Karpas-422 (cell line): ENCODE data around the gene ZNF740. TPM values are rescaled to one million over a fixed set of nuclear protein-coding genes. Genes with fewer than 3 reads are reported as not detected.
"Not testable (repeated sequence)": the region's sequence is repeated elsewhere in the genome, so short reads cannot be mapped to it uniquely, and the experiment has no call there.

Source experiments
- DNase-seq: peaks from one replicate; pipeline ENCODE4 v3.0.0-alpha.2; 2015
- H2AFZ ChIP-seq: fragments of 200-600 bp; sonication (generic); 2 replicates; pipeline ENCODE4 v1.6.1; 2014; ENCODE audit warnings: antibody characterized with exemption, low read length, mixed read lengths
- H3K27ac ChIP-seq: fragments of 200-600 bp; sonication (generic); 2 replicates; pipeline ENCODE4 v1.5.1; 2014; ENCODE audit warnings: mild to moderate bottlenecking, low read length, moderate library complexity
- H3K27me3 ChIP-seq: fragments of 200-600 bp; sonication (generic); 2 replicates; pipeline ENCODE4 v1.6.1; 2014; ENCODE audit warnings: low read length, mixed read lengths
- H3K36me3 ChIP-seq: fragments of 200-600 bp; sonication (generic); 2 replicates; pipeline ENCODE4 v1.6.1; 2014; ENCODE audit warnings: low read length, mixed read lengths; ENCODE audit not compliant: insufficient read depth
- H3K4me1 ChIP-seq: fragments of 200-600 bp; sonication (generic); 2 replicates; pipeline ENCODE4 v1.6.1; 2014; ENCODE audit warnings: mild to moderate bottlenecking, low read length, mixed read lengths
- H3K4me2 ChIP-seq: fragments of 200-600 bp; sonication (generic); 2 replicates; pipeline ENCODE4 v1.6.1; 2014; ENCODE audit warnings: low read length, low read depth, mild to moderate bottlenecking; ENCODE audit not compliant: poor library complexity, severe bottlenecking
- H3K4me3 ChIP-seq: fragments of 200-600 bp; sonication (generic); 2 replicates; pipeline ENCODE4 v1.5.1; 2014; ENCODE audit warnings: mild to moderate bottlenecking, antibody characterized with exemption, low read length, mixed read lengths
- H3K79me2 ChIP-seq: fragments of 200-600 bp; sonication (generic); 2 replicates; pipeline ENCODE4 v1.6.1; 2014; ENCODE audit warnings: mild to moderate bottlenecking, low read length, mixed read lengths
- H3K9ac ChIP-seq: fragments of 200-600 bp; sonication (generic); 2 replicates; pipeline ENCODE4 v1.6.0; 2014; ENCODE audit warnings: low read length
- H3K9me2 ChIP-seq: fragments of 200-600 bp; sonication (generic), shearing (Covaris generic); replicated peaks from 2 replicates; pipeline ENCODE4 v1.6.0; 2014; ENCODE audit warnings: mild to moderate bottlenecking, low read length, moderate library complexity; ENCODE audit not compliant: insufficient read depth
- H3K9me3 ChIP-seq: fragments of 300-700, 200-600 bp; sonication (generic); 2 replicates; pipeline ENCODE4 v1.6.1; 2014; ENCODE audit warnings: low read length, mixed read lengths
- H4K20me1 ChIP-seq: fragments of 200-600 bp; sonication (generic); 2 replicates; pipeline ENCODE4 v1.6.1; 2014; ENCODE audit warnings: mild to moderate bottlenecking, antibody characterized with exemption, low read length, low read depth; ENCODE audit not compliant: insufficient read depth
- total RNA-seq: library from RNA; depleted of rRNA; stranded (reverse); fragments of >200 nt; shearing (Covaris generic); gene quantifications from 2 replicates; pipeline ENCODE4 v1.2.3, GENCODE V29; 2014; ENCODE audit warnings: low replicate concordance

ZNF740 gene
- total RNA-seq, 1 experiment from 2014 or later: 30.6 TPM

DNA sequence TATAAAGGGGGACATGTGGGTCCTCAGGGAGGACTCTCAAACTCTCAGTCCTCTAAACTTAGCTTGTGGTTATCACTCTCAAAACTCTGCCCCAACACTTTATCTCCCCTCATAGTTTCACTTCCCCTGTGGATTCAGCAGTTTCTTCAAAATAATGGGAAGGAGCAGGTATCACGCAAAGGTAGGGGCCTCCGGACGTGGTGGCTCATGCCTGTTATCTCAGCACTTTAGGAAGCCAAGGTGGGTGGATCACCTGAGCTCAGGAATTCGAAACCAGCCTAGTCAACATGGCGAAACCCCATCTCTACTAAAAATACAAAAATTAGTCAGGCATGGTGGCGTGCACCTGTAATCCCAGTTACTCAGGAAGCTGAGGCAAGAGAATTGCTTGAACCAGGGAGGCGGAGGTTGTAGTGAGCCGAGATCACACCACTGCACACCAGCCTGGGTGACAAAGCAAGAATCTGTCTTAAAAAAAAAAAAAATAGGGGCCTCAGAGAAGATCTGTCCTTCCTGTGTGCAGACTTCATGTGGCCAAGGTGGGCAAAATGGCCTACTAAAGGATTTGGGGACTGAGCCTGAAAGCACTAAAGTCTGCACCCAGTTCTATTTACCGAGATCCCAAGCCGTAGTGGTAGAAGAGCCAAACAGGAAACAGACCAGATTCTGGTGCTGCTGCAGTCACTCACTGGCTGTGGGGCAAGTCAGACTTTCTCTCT, 20.1 kb downstream of the ZNF740 start:
- H3K4me2 ChIP-seq: peak overlapping the region; percentile 74
- H4K20me1 ChIP-seq: no peaks in the 10 kb centered on the region
- H3K4me3 ChIP-seq: peak overlapping the region; percentile 47
- H3K9me3 ChIP-seq: no peaks in the 10 kb centered on the region
- H2AFZ ChIP-seq: no peak overlapping the region
- H3K9ac ChIP-seq: peak overlapping the region; percentile 62
- no peaks in the 10 kb centered on the region for H3K9me2 ChIP-seq
- peaks cover 65% of the 10 kb centered on the region for H3K4me1 ChIP-seq
- H3K36me3 ChIP-seq: peaks cover 23% of the 10 kb centered on the region
- H3K27ac ChIP-seq: peak overlapping the region; percentile 95
- peak; percentile 83 for DNase-seq
- H3K27me3 ChIP-seq: no peaks in the 10 kb centered on the region
- peaks cover 47% of the 10 kb centered on the region for H3K79me2 ChIP-seq

DNA sequence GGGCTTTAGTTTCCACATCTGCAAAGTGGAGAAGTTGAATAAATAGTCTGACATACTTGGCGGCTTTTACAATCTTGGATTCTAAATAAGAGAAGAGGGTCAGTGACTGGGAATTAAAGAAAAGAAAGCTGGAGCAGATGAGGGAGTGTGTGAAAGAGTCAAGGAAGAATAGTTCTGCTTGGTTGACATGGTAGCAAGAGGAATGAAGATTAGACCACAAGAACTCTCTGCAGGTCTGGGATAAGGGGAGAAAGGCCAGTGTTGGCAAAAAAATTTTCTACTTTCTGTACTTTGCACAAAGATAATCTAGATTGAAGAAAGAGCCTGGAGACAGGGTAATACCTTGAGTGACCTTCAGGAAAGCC, 20.6 kb downstream of the ZNF740 start:
- peak overlapping the region; percentile 62 for H3K9ac ChIP-seq
- no peak for DNase-seq
- no peaks in the 10 kb centered on the region for H3K27me3 ChIP-seq
- H3K9me2 ChIP-seq: no peaks in the 10 kb centered on the region
- peaks cover 52% of the 10 kb centered on the region for H3K79me2 ChIP-seq
- no peaks in the 10 kb centered on the region for H3K9me3 ChIP-seq
- peaks cover 71% of the 10 kb centered on the region for H3K4me1 ChIP-seq
- peak overlapping the region; percentile 47 for H3K4me3 ChIP-seq
- H2AFZ ChIP-seq: no peak overlapping the region
- H4K20me1 ChIP-seq: no peaks in the 10 kb centered on the region
- H3K27ac ChIP-seq: peak overlapping the region; percentile 95
- H3K4me2 ChIP-seq: peak overlapping the region; percentile 74
- peaks cover 18% of the 10 kb centered on the region for H3K36me3 ChIP-seq

DNA sequence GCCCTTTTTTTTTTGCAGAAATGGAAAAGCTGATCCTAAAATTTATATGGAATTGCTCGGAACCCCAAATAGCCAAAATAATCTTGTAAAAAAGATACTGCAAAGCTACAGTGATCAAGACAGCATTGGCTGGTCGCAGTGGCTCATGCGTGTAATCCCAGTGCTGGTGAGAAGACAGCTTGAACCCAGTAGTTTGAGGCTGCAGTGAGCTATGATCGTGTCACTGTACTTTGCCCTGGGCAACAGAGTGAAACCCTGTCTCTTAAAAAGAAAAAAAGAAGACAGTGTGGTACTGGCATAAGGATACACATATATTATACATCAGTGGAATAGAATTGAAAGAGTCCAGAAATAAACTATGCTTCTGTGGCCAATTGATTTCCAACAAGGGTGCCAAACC, 21.1 kb downstream of the ZNF740 start:
- Histone ChIP-seq H3K4me3 (peak overlapping the region; percentile 47), H3K4me2 (peak overlapping the region; percentile 74), H3K27me3 (no peaks in the 10 kb centered on the region), H3K4me1 (peaks cover 74% of the 10 kb centered on the region), H3K9ac (peak overlapping the region; percentile 62), H3K79me2 (peaks cover 57% of the 10 kb centered on the region), H3K9me2 (no peaks in the 10 kb centered on the region), H3K9me3 (no peaks in the 10 kb centered on the region), H4K20me1 (no peaks in the 10 kb centered on the region), H3K27ac (peak overlapping the region; percentile 95), H2AFZ (no peak overlapping the region), H3K36me3 (peaks cover 13% of the 10 kb centered on the region)
- DNase-seq: peak; percentile 65

DNA sequence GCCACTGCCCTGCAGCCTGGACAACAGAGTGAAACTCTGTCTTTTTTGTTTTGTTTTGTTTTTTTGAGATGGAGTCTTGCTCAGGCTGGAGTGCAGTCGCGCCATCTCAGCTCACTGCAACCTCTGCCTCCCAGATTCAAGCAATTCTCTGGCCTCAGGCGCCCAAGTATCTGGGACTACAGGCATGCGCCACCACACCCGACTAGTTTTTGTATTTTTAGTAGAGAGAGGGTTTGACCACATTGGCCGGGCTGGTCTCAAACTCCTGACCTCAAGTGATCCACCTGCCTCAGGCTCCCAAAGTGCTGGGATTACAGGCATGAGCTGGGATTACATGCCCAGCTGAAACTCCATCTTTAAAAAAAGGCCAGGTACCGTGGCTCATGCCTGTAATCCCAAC, 21.8 kb downstream of the ZNF740 start:
- peaks cover 76% of the 10 kb centered on the region for H3K4me1 ChIP-seq
- not testable (repeated sequence) for DNase-seq, H4K20me1 ChIP-seq, H3K9ac ChIP-seq, H2AFZ ChIP-seq, H3K9me3 ChIP-seq, H3K9me2 ChIP-seq, H3K27me3 ChIP-seq
- H3K79me2 ChIP-seq: peaks cover 61% of the 10 kb centered on the region
- peak overlapping the region; percentile 95 for H3K27ac ChIP-seq
- peak overlapping the region; percentile 74 for H3K4me2 ChIP-seq
- H3K4me3 ChIP-seq: peak overlapping the region; percentile 47; the same call in 1 of the 2 replicates
- H3K36me3 ChIP-seq: peaks cover 12% of the 10 kb centered on the region

DNA sequence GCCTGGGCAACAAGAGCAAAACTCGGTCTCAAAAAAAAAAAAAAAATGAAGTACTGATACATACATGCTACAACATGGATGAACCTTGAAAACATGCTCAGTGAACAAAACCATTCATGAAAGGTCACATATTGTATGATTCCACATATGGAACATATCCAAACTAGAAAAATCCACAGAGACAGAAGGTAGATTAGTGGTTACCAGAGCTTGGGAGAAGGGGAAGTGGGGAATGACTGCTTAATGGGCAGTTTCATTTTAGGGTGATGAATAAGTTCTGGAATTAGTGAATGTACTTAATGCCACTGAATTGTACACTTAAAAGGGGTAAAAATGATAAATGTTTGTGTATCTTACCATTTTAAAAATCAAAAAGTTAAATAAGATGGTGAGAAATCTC, 23.8 kb downstream of the ZNF740 start:
- Histone ChIP-seq H3K27ac (peak overlapping the region; percentile 91; the same call in 1 of the 2 replicates), H3K9me2 (no peaks in the 10 kb centered on the region), H4K20me1 (no peaks in the 10 kb centered on the region), H3K36me3 (peaks cover 12% of the 10 kb centered on the region), H3K79me2 (peaks cover 58% of the 10 kb centered on the region), H3K4me1 (peaks cover 90% of the 10 kb centered on the region), H3K9ac (no peak overlapping the region), H3K4me3 (no peak overlapping the region), H3K27me3 (no peaks in the 10 kb centered on the region), H3K4me2 (peak overlapping the region; percentile 93), H3K9me3 (no peaks in the 10 kb centered on the region), H2AFZ (no peak overlapping the region)
- DNase-seq: no peak

DNA sequence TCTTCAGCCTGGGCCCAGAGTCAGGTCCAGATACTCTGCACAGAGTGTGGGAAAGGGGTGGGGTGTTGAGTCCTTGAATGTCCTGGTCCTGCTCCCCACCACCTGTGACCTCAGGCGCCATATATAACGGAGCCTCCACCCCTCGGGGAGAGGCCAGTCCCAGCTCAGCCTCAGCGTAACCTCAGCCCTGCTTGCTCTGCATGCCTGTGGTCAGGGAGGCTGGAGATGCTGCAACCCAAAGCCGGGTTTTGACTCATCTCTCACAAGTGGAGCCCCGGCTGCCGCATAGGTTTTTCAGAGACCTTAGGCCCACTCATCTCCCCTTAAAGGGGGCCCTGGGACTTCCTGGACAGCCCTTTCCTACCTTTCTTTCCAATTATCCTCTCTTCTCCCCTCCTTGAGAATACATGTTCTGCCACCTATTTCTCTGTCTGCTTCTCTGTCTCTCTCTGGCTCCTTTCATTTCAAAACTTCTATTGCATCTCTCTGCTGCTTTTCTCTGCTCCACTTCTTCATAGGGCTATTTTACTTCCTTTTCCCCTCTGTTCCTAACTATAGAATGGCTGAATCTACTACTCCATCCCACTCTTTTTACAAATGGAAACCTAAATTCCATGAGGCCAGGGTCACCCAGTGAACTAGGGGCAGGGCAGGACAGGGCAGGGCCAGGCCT, 25.4 kb downstream of the ZNF740 start:
- no peaks in the 10 kb centered on the region for H3K9me3 ChIP-seq
- H2AFZ ChIP-seq: no peak overlapping the region
- no peaks in the 10 kb centered on the region for H3K27me3 ChIP-seq
- H3K4me2 ChIP-seq: peak overlapping the region; percentile 93
- H3K36me3 ChIP-seq: peaks cover 9% of the 10 kb centered on the region; the same call in 1 of the 2 replicates
- peak overlapping the region; percentile 74 for H3K4me3 ChIP-seq
- DNase-seq: peak; percentile 86
- peak overlapping the region; percentile 80 for H3K9ac ChIP-seq
- H3K79me2 ChIP-seq: peaks cover 50% of the 10 kb centered on the region
- peak overlapping the region; percentile 91 for H3K27ac ChIP-seq
- H3K9me2 ChIP-seq: no peaks in the 10 kb centered on the region
- peaks cover 76% of the 10 kb centered on the region for H3K4me1 ChIP-seq
- H4K20me1 ChIP-seq: no peaks in the 10 kb centered on the region

DNA sequence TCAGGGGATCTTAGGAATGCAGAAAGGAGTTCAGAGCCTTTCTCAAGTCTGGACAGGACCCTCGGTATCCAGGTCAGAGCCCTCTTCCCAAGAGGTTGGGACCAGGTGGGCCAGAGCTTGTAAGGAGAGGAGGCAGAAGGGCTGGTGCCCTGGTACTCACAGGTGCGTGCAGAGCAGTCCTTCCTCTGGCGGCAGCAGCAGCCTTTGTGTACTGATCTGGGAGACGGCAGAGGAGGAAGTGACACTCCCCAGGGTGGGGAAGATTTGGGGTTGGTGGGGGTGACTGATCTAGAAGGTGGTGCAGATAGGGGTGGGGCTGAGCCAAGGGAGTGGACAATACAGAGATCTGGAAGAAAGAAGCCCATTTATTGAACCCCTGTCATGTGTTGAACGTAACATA, 26.5 kb downstream of the ZNF740 start, which contains the start of gene ITGB7:
Gene ITGB7, minus strand, starts transcription at position 210 of the 400 bp plus-strand sequence. CDS start 6,808 bp downstream, outside the sequence.
- H3K9me2 ChIP-seq: no peaks in the 10 kb centered on the region
- peak within 1 kb of the TSS; percentile 93 for H3K4me2 ChIP-seq
- H2AFZ ChIP-seq: no peak within 1 kb of the TSS
- peak within 1 kb of the TSS; percentile 91 for H3K27ac ChIP-seq
- peak within 1 kb of the TSS; percentile 80 for H3K9ac ChIP-seq
- H3K27me3 ChIP-seq: no peaks in the 10 kb centered on the region
- peak; percentile 93 for DNase-seq
- peaks cover 69% of the 10 kb centered on the region for H3K4me1 ChIP-seq
- H4K20me1 ChIP-seq: no peaks in the 10 kb centered on the region
- peak within 1 kb of the TSS; percentile 74 for H3K4me3 ChIP-seq
- H3K36me3 ChIP-seq: peaks cover 9% of the 10 kb centered on the region; the same call in 1 of the 2 replicates
- no peaks in the 10 kb centered on the region for H3K9me3 ChIP-seq
- H3K79me2 ChIP-seq: peaks cover 50% of the 10 kb centered on the region

DNA sequence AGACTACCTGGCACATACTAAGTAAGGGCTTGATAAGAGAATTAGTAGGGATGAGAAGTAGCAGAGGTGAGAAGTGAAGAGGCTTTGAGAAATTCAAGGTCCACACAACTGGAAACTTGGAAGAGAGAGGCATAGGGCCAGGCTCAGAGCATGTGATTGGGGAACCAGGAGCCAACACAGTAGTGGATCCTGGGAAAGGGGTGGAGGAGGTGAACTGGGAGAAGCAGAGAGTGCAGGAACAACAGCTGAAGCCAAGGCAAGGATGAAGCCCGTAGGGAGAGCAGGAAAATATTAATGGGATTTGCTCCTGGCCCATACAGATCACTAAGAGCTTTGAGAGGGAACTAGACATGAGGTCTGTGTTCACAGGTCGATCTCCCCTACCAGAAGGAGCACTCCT, 27.9 kb downstream of the ZNF740 start:
- H3K79me2 ChIP-seq: peaks cover 38% of the 10 kb centered on the region
- H3K9me2 ChIP-seq: no peaks in the 10 kb centered on the region
- no peak for DNase-seq

More for the DNA sequence above, 27.9 kb downstream of the ZNF740 start:
- H3K4me2 ChIP-seq: peak overlapping the region; percentile 64
- H3K27ac ChIP-seq: peak overlapping the region; percentile 74
- no peaks in the 10 kb centered on the region for H4K20me1 ChIP-seq
- no peaks in the 10 kb centered on the region for H3K27me3 ChIP-seq
- H2AFZ ChIP-seq: peak overlapping the region; percentile 58; the same call in 1 of the 2 replicates
- peak overlapping the region; percentile 65 for H3K9ac ChIP-seq
- H3K4me3 ChIP-seq: peak overlapping the region; percentile 61; the same call in 1 of the 2 replicates
- no peaks in the 10 kb centered on the region for H3K9me3 ChIP-seq
- peaks cover 66% of the 10 kb centered on the region for H3K4me1 ChIP-seq
- H3K36me3 ChIP-seq: peaks cover 9% of the 10 kb centered on the region; the same call in 1 of the 2 replicates
